G401.6 (cell line): Measurements from ENCODE around the gene PDE4C.
"Not testable (repeated sequence)": the region's sequence is repeated elsewhere in the genome, so short reads cannot be mapped to it uniquely, and the experiment has no call there.

Source experiments
- FAIRE-seq: peaks from 2 replicates; lab custom pipeline; 2012; peaks lifted over from hg19 to GRCh38; lab: Jason Lieb, UNC

PDE4C gene

GRCh38 chr19:18223860-18224524 lies 2.2 kb downstream of the PDE4C start:
- no peak for FAIRE-seq

DNA sequence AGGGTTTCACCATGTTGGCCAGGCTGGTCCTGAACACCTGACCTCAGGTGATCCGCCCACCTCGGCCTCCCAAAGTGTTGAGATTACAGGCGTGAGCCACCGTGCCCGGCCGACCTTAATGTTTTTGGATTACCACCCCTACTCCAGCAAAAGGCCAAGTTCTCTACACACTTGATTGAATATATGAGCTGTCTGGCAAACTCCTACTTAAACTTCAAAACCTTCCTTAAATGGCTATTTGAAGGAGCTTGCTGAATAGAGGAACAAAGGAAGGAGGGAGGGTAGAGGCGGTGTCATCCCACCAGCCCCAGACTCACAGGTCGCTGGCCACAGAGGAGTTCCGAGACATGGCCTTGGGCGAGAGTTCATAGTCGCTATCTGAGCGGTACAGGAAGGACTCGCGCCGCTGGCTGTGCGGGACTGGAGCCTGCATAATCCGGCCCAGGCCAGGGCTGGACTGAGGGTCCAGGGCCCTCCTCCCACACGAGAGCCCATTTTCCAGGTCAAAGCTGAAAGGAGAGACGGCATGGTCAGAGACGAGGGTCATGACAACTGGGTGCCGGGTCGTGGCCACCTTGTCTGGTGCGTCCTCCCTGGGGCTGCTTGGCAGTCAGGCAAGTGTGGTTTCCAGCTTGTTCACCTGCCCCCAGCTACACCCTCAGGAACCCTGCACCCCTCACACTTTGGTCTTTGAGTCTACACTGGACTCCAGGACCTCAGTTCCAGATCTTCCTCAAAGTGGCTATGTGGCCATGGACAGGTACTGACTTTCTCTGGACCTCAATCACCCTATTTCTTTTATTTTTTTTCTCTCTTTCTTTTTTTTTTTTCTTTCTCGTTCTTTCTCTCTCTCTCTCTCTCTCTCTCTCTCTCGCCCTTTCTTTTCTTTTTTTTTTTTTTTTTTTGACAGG lies 4.2 kb downstream of the PDE4C start:
- no peak for FAIRE-seq

- no peak for FAIRE-seq
These were observed 5.5 kb downstream of the PDE4C start for GRCh38 chr19:18220632-18221275.

DNA sequence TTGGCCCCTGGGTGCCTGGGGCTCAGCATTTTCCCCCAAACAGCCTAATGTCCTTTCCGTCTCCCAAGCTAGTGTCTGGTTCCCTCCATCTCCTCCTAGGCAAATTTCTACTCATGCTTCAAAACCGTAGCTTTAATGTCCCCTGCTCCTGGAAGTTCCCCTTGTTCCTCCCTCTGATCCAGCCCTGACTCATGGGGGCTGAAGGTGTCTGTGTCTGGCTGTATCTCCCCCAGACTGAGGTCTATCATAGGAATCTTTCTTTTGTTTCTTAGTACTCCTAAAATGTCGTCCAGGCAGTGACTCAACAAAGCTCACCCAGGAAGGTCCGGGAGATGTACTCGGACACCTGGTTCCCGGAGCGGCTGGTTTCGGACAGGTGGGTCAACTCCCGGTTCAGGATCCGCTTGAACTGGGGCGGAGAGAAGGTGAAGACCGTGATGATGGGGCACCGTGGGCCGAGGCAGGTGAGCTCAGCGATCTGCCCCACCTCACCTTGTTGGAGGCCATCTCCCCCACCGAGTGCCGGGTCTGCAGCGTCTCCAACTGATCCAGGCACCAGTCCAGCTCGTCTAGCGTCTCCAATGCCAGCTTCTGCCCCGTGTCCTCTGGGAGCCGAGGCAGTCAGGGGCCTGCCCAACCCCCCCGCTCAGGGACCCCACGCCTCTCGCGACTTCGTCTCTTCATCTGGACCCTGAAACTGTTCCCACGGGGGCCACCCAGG lies 6.2 kb downstream of the PDE4C start:
- FAIRE-seq: no peak

DNA sequence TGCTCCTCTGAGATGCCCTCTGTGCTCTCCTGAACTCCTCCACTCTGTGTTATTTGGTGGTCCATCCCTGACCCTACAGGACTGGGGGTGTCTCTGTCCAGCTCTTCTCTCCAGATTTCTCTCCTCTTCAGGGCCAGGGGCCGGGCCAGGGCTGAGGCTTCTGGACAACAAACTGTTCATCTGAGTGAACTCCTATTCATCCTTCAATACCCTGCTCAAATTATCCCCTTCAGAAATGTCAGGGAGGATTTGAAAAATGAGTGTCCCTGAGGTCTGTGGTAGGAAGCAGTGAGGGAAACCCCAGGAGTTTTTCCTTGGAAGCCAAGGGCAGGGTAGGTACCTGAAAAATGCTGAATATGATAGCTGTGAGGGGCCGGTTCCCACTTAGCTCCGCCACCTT lies 7.6 kb downstream of the PDE4C start:
- no peak for FAIRE-seq

DNA sequence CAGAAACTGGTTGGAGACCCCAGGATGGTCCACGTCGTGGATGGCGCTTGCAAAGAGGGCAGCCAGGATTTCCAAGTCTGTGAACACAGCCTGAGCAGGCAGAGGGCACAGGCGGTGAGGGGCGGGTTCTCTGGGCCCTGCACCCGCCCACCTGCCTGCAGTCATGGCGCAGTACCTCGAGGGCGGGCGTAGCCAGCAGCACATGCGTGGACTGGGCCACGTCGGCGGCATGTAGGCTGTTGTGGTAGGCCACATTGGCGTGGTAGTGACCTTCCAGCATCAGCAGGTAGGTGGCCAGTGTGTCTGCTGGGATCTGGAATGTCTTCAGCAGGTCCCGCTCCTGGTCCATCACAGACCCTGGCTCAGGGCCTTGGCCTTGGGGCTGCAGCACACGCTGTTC lies 8.1 kb downstream of the PDE4C start:
- no peak for FAIRE-seq

DNA sequence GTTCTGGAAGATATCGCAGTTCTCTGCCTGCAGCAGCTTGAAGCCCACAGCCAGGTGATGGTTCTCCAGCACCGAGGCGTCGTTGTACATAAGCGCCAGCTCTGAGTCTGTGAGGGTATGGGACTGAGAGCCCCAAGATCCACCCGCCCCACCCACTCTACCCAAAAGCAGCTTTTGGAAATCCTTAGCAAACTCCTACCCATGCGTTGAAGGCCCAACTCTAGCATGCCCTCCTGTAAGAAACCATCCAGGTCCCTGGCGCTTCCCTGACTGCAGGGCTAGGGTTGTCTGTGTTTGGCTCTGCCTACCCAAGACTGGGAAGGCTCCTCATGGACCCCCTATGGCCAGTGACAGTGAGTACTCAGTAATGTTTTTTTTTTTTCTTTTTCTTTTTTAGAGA lies 9.4 kb downstream of the PDE4C start:
- FAIRE-seq: no peak

GRCh38 chr19:18214779-18215433 lies 11.3 kb downstream of the PDE4C start:
- no peak for FAIRE-seq

- FAIRE-seq: no peak
These were observed 14.6 kb downstream of the PDE4C start for GRCh38 chr19:18211683-18212082.

DNA sequence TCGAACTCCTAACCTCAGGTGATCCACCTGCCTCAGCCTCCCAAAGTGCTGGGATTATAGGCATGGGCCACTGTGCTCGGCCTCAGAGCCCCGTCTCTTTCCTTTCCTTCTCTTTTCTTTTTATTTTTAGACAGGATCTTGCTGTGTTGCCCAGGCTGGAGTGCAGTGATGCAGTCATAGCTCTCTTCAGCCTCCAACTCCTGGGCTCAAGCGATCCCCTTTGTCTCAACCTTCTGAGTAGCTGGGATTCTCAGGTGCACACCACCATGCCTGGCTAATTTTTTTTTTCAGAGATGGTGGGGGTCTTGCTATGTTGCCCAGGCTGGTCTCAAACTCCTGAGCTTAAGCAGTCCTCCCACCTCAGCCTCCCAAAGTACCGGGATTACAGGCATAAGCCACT lies 16.3 kb downstream of the PDE4C start:
- FAIRE-seq: not testable (repeated sequence)

- no peak for FAIRE-seq
These were observed 17.9 kb downstream of the PDE4C start for GRCh38 chr19:18208098-18208951.

- no peak for FAIRE-seq
These were observed 20.2 kb downstream of the PDE4C start for GRCh38 chr19:18206018-18206417.

GRCh38 chr19:18205200-18205892 lies 20.9 kb downstream of the PDE4C start:
- FAIRE-seq: no peak

- FAIRE-seq: no peak
These were observed 21.6 kb downstream of the PDE4C start for GRCh38 chr19:18204394-18205199.

DNA sequence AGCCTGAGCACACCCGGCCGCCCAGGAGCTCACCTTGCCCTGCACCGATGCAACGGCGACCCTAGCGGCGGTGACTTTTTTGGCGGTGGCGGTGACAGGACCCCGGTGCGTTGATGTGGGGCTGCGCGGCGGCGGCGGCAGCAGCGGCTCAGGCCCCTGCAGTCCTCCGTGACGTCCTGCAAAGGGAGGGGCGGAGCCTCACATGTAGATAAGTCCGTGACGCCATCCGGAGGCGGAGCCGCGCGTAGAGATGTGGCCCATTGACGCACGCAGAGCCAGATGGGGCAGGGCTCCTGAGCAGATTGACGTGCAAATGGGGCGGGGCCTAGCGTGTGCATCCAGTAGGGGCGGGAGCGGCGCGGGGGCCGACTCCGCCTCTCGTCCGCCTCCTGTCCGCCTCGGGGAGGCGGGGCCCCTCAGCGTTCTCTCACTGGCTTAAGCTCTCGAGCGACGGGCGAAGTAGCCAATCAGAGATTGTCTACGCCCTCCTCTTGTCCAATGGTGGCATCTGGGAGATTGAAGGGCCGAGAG lies 22.3 kb downstream of the PDE4C start, which contains the start of gene RAB3A:
TSS of gene RAB3A (minus strand) at position 180 of the 531 bp plus-strand sequence. CDS start 1,302 bp downstream, outside the sequence.
- peak; percentile 99 for FAIRE-seq

DNA sequence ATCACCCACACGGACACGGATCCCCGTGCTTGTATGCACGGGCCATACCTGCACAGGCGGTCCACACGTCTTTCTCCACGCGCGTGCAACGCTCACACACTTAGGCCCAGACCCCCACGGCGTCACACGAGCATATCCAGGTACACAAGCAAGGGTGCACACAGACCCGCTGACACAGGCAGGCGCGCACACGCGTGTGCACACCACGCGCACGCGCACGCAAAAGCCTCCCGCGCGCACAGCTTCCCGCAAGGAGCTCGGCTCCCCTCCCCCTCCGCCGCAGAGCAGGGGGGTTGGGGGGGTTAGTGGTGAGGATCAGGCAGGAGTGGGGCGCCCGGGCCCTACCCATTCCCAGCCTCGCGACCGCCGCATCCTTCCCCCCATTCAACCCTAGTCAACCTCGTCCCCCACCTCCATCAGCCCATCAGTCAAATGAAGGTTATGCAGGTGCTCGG lies 22.8 kb downstream of the PDE4C start:
- FAIRE-seq: no peak

- FAIRE-seq: no peak
These were observed 23.3 kb downstream of the PDE4C start for GRCh38 chr19:18202778-18203407.

- FAIRE-seq: no peak
These were observed 23.9 kb downstream of the PDE4C start for GRCh38 chr19:18202397-18202777.
